K562 (cell line): ENCODE measurements around the gene PRR7. TPM values are rescaled to one million over a fixed set of nuclear protein-coding genes. Genes with fewer than 3 reads are reported as not detected.

ENCODE experiments used
- AFF1 ChIP-seq, 2 experiments: fragments of 450-650 bp; IDR thresholded peaks; 2 replicates each; pipeline ENCODE4 v1.6.1; 2018; ENCODE audit warnings: mild to moderate bottlenecking in 2 of 2, low read depth in 1 of 2; ENCODE audit not compliant: partially characterized antibody in 2 of 2
- BCLAF1 ChIP-seq, 2 experiments: fragments of 450-650 bp in 1 of 2; IDR thresholded peaks; 2 replicates each; pipeline ENCODE4 v1.6.1; 2011 to 2017; ENCODE audit warnings: low read depth in 2 of 2, antibody characterized with exemption in 1 of 2, borderline replicate concordance in 1 of 2, low read length in 1 of 2, mild to moderate bottlenecking in 1 of 2, mixed read lengths in 1 of 2; ENCODE audit not compliant: control insufficient read depth in 1 of 2
- CEBPG ChIP-seq, 3 experiments: fragments of 200-800 bp in 1 of 3; sonication (Bioruptor generic) in 1 of 3; sonication (generic) in 1 of 3; formaldehyde crosslinking in 1 of 3; IDR thresholded peaks in 2 of 3; conservative IDR thresholded peaks in 1 of 3; 2 replicates each; pipeline versions ENCODE4 v1.6.1 to v1.8.0; 2016 to 2022; ENCODE audit warnings: missing compliant biosample characterization in 2 of 3, missing genetic modification characterization in 2 of 3, mild to moderate bottlenecking in 1 of 3, missing genetic modification reagents in 1 of 3
- JUND ChIP-seq, 2 experiments: IDR thresholded peaks; 2 replicates in 1 of 2; 3 replicates in 1 of 2; pipeline ENCODE4 v1.6.1; 2011; ENCODE audit warnings: borderline replicate concordance in 2 of 2, low read depth in 2 of 2, low read length in 2 of 2, improper control_type of control experiment in 1 of 2, missing biosample characterization in 1 of 2, missing genetic modification characterization in 1 of 2, missing genetic modification reagents in 1 of 2
- MBD1 ChIP-seq: fragments of 250-450 bp; sonication (Bioruptor Pico); IDR thresholded peaks from 2 replicates; pipeline ENCODE4 v1.8.0; 2022; ENCODE audit warnings: inconsistent platforms
- MCM5 ChIP-seq: fragments of 450-650 bp; IDR thresholded peaks from 2 replicates; pipeline ENCODE4 v1.6.1; 2016; ENCODE audit warnings: low read depth
- MEF2A ChIP-seq: IDR thresholded peaks from 2 replicates; pipeline ENCODE4 v1.6.1; 2011; ENCODE audit warnings: low read depth, mild to moderate bottlenecking, low read length, moderate library complexity; ENCODE audit not compliant: control insufficient read depth
- MEIS2 ChIP-seq: fragments of 450-650 bp; IDR thresholded peaks from 2 replicates; pipeline ENCODE4 v1.6.1; 2014; ENCODE audit warnings: mild to moderate bottlenecking; ENCODE audit not compliant: partially characterized antibody
- NFATC3 ChIP-seq: fragments of 450-650 bp; IDR thresholded peaks from 2 replicates; pipeline ENCODE4 v1.6.1; 2017; ENCODE audit warnings: mild to moderate bottlenecking
- RAD21 ChIP-seq, 2 experiments: fragments of 250-450 bp in 1 of 2; fragments of 450-650 bp in 1 of 2; sonication (Bioruptor Pico) in 1 of 2; formaldehyde crosslinking in 1 of 2; IDR thresholded peaks in 1 of 2; conservative IDR thresholded peaks in 1 of 2; 2 replicates each; pipeline versions ENCODE4 v1.4.0 to v1.8.0; 2020 to 2022; ENCODE audit warnings: mild to moderate bottlenecking in 2 of 2, moderate library complexity in 1 of 2
- RFX5 ChIP-seq: IDR thresholded peaks from 2 replicates; pipeline ENCODE4 v1.6.1; 2011; ENCODE audit warnings: low read depth, mild to moderate bottlenecking, improper control_type of control experiment, low read length
- U2AF2 ChIP-seq: fragments of 200-400 bp; formaldehyde crosslinking; optimal IDR thresholded peaks from 2 replicates; pipeline ENCODE3; 2017; ENCODE audit warnings: low read depth, mild to moderate bottlenecking, low read length
- ZNF197 ChIP-seq: fragments of 200-800 bp; sonication (Bioruptor generic); IDR thresholded peaks from 2 replicates; pipeline ENCODE4 v1.6.1; 2016; ENCODE audit warnings: low read depth, missing genetic modification characterization, missing compliant biosample characterization
- ZNF24 ChIP-seq: fragments of 450-650 bp; IDR thresholded peaks from 2 replicates; pipeline ENCODE4 v1.6.1; 2016
- ZNF384 ChIP-seq: IDR thresholded peaks from 2 replicates; pipeline ENCODE4 v1.6.1; 2012; ENCODE audit warnings: low read depth, low read length, improper control_type of control experiment
- polyA plus RNA-seq, 8 experiments: library from polyadenylated mRNA; depleted of rRNA in 4 of 8; stranded (reverse) in 5 of 8; unstranded in 3 of 8; fragments of >200 nt; fragmentation: Nextera tagmentation in 2 of 8; fragmentation: Illumina TruSeq in 1 of 8; extraction: Ambion mirVana in 2 of 8; extraction: Trizol in 1 of 8; gene quantifications; 2 replicates each; pipeline versions ENCODE4 v1.2.1 to v1.2.3, GENCODE V29; 2011 to 2014; ENCODE audit warnings: inconsistent platforms in 1 of 8, missing spikeins in 1 of 8
- total RNA-seq, 7 experiments: library from RNA; depleted of rRNA in 6 of 7; stranded (reverse); fragments of >200 nt in 6 of 7; fragmentation: Illumina TruSeq in 2 of 7; extraction: Trizol in 2 of 7; gene quantifications; 2 replicates each; pipeline versions ENCODE4 v1.2.1 to v1.2.3, GENCODE V29; 2011 to 2021; ENCODE audit warnings: low replicate concordance in 1 of 7

The PRR7 gene
- total and polyA plus RNA-seq, 9 of the 15 experiments (the other 6 are each of a cell fraction or from before 2014, with no cell fraction given): 0.80 to 11.3 (median 10.4) TPM; not detected in 4

GRCh38 chr5:177454397-177455035 lies 7.9 kb downstream of the PRR7 start (continued):
- TF ChIP-seq AFF1 (IDR thresholded peaks at IDR 0.05; ENCODE audit: low read depth in 1 of 2, partially characterized antibody in 2 of 2): no peak
- TF ChIP-seq CEBPG (CRISPR knock-in tag; IDR thresholded peaks at IDR 0.05): no peak
- 0 out of 4 replicates have a peak, but pooled peaks of 1 of the 2 experiments have one; percentile 24 for TF ChIP-seq CEBPG (tag; conservative IDR thresholded peaks at IDR 0.05 in 1 of 2, IDR thresholded peaks at IDR 0.05 in 1 of 2)
- TF ChIP-seq MBD1: no peak
- no peak for TF ChIP-seq U2AF2
- no peak for TF ChIP-seq MEF2A
- TF ChIP-seq JUND (IDR thresholded peaks at IDR 0.05; ENCODE audit: borderline replicate concordance, low read depth, low read length): peak; percentile 98
- peak; percentile 91; the same call in 1 of the 3 replicates for TF ChIP-seq JUND (tag; IDR thresholded peaks at IDR 0.05; ENCODE audit: borderline replicate concordance, low read depth, low read length)
- 0 out of 2 replicates have a peak, but pooled peaks have one; percentile 22 for TF ChIP-seq ZNF384
- no peak for TF ChIP-seq ZNF24
- no peak for TF ChIP-seq ZNF197 (CRISPR knock-in tag)
- no peak for TF ChIP-seq BCLAF1 (IDR thresholded peaks at IDR 0.05; ENCODE audit: borderline replicate concordance in 1 of 2, control insufficient read depth in 1 of 2, low read depth in 2 of 2, low read length in 1 of 2)
- TF ChIP-seq RFX5: peak; percentile 56; the same call in 1 of the 2 replicates
- no peak for TF ChIP-seq MCM5
- TF ChIP-seq RAD21 (CRISPR knock-in tag; conservative IDR thresholded peaks at IDR 0.05 in 1 of 2, IDR thresholded peaks at IDR 0.05 in 1 of 2): peak; percentile 95
- TF ChIP-seq MEIS2: no peak
- no peak for TF ChIP-seq NFATC3
